Lower leg skin (tissue), 4 donors: ENCODE measurements around the gene LTB4R. TPM values are rescaled to one million over a fixed set of nuclear protein-coding genes. Genes with fewer than 3 reads are reported as not detected.
A peak's percentile ranks its signal among the peaks of the same experiment; 100 is the strongest.
"Not testable (repeated sequence)": the region's sequence is repeated elsewhere in the genome, so short reads cannot be mapped to it uniquely, and the experiment has no call there.

Experiments used
- DNase-seq, 2 donors: peaks; one replicate each; pipeline ENCODE4 v3.0.0-alpha.2; 2019; ENCODE audit warnings: low spot score in 2 of 2
- H3K4me3 ChIP-seq: fragments of 200-600 bp; sonication (generic); 2 replicates; pipeline ENCODE4 v1.5.1; 2017; ENCODE audit warnings: mild to moderate bottlenecking, low read depth; ENCODE audit not compliant: poor library complexity, severe bottlenecking
- POLR2A ChIP-seq, 2 donors: fragments of 450-650 bp; IDR thresholded peaks; one replicate each; pipeline ENCODE4 v1.6.1; 2016 to 2017; ENCODE audit warnings: antibody characterized with exemption in 2 of 2, mild to moderate bottlenecking in 1 of 2, moderate library complexity in 1 of 2
- WGBS, 2 donors: methylation state at CpG; one replicate each; pipeline ENCODE4 v1.1.5; 2018; 5-methylcytosine and 5-hydroxymethylcytosine counted together
- intact Hi-C: fragments of 100-400 bp; cut with DNase I; formaldehyde crosslinking; loops from one replicate; pipeline ENCODE4 v1.15.0; 2023; ENCODE audit warnings: low total_unique reads
- total RNA-seq, 4 donors: library from RNA; depleted of rRNA; stranded (reverse); fragments of >200 nt; gene quantifications; one replicate each; pipeline ENCODE4 v1.1.0, GENCODE V29; 2016
- TF ChIP-seq, protein P1 (sequence below), 3 donors: fragments of 450-650 bp; IDR thresholded peaks; one replicate each; pipeline ENCODE4 v1.5.1; 2016; ENCODE audit warnings: antibody characterized with exemption in 3 of 3, mild to moderate bottlenecking in 3 of 3, moderate library complexity in 2 of 3

LTB4R gene
- total RNA-seq, 4 donors from 2014 or later = 58.9 to 118 (median 70.9) TPM

DNA sequence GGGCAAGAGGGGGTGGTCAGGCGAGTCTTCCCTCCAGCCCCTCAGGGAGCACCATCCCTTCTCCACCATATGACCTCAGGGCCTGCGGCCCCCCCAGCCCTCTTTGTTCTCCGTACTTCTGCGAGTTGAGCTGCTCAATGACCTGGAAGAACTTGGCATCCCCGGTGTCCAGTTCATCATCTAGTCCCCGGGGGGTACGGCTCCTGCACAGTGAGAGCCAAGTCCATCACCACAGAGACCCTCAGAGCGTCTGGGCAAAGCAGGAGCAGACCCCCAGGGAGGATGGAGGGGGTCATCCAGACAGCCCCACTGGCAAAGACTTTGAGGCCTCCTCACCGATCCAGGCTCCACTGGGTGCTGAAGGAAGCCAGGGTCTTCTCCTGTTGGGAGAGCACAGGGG, 14.7 kb downstream of the LTB4R start:
- TF ChIP-seq, protein P1, sequence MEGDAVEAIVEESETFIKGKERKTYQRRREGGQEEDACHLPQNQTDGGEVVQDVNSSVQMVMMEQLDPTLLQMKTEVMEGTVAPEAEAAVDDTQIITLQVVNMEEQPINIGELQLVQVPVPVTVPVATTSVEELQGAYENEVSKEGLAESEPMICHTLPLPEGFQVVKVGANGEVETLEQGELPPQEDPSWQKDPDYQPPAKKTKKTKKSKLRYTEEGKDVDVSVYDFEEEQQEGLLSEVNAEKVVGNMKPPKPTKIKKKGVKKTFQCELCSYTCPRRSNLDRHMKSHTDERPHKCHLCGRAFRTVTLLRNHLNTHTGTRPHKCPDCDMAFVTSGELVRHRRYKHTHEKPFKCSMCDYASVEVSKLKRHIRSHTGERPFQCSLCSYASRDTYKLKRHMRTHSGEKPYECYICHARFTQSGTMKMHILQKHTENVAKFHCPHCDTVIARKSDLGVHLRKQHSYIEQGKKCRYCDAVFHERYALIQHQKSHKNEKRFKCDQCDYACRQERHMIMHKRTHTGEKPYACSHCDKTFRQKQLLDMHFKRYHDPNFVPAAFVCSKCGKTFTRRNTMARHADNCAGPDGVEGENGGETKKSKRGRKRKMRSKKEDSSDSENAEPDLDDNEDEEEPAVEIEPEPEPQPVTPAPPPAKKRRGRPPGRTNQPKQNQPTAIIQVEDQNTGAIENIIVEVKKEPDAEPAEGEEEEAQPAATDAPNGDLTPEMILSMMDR (IDR thresholded peaks at IDR 0.05) = no peak
- TF ChIP-seq POLR2A (IDR thresholded peaks at IDR 0.05) = no peak
- no peak for DNase-seq
- WGBS, 2 donors = 85% methylated on average over 9 of the region's 9 CpGs
- no peak overlapping the region for H3K4me3 ChIP-seq
- intact Hi-C loops = no loop called here

DNA sequence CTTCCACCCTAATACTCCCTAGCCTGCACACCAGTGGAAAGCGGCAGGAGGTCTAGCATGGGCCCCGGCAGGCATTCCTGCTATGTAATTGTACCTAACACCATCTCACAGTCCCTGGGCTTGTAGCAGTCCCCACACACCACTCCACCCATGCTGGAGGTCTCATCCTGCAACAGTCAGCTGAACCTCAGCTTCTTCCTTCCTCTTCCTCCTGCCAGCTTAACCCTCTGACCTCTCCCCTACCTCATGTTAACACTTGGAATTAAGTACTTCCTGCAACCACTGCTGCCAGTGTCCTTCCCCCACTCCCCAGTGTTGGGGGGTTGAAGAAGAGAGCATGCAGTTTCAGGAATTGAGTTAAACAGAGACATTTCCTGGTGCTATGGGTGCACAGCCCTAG, 16.0 kb downstream of the LTB4R start:
- no peak overlapping the region for H3K4me3 ChIP-seq
- intact Hi-C loops = no loop called here
- 89 to 100% methylated on average over 2 of the region's 2 CpGs for WGBS, 2 donors
- no peak for DNase-seq
- TF ChIP-seq, protein P1 (IDR thresholded peaks at IDR 0.05) = no peak
- TF ChIP-seq POLR2A (IDR thresholded peaks at IDR 0.05) = no peak

DNA sequence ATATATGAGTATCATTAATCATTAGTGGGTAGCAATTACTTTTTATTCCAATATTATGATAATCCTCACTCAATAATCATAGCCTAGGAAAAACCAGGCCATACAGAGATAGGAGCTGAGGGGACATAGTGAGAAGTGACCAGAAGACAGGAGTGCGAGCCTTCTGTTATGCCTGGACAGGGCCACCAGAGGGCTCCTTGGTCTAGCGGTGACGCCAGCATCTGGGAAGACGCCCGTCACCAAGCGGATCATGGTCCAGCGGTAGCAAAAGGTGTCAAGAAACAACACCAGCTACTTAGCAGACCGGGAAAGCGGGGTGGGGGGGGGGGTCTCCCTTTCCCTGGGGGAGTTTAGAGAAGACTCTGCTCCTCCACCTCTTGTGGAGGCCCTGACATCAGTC, 16.6 kb downstream of the LTB4R start:
- peak in 1 of 2 donors; percentile 92 for DNase-seq
- WGBS, 2 donors = 7 to 9% methylated on average over 9 of the region's 9 CpGs

DNA sequence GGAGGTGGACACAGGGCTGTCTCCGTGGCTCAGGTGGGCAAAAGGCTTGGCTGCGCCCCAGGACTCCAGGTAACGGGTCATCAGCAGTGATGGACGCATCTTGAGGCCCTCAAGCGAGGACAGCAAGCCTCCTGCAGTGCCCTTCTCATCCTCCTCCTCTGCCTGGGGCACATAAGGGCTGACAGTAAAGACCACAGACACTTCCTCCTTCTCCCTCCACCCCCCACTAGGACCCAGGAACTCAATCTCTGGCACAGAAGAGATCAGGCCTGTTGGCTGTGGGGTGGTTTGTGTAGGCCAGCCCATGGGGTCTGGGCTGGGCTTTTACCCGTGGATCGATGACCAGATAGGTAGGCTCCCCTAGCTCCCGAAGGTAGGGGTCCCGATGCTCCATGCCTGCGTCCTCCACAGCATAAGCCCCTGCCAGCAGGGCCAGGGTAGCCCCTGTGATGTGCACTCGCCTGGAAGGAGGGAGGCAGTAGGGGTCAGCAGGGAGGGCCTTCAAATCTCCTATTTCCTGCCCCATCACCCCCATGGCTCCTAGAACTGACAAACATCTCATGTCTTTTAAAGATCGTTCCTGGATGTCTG, 17.9 kb downstream of the LTB4R start:
- DNase-seq = no peak
- no peak overlapping the region for H3K4me3 ChIP-seq
- TF ChIP-seq POLR2A (IDR thresholded peaks at IDR 0.05) = no peak
- intact Hi-C loops = no loop called here
- 90 to 93% methylated on average over 11 to 12 of the region's 12 CpGs for WGBS, 2 donors

More for the DNA sequence above, 16.6 kb downstream of the LTB4R start:
- intact Hi-C loops, H3K4me3 ChIP-seq: not testable (repeated sequence)

DNA sequence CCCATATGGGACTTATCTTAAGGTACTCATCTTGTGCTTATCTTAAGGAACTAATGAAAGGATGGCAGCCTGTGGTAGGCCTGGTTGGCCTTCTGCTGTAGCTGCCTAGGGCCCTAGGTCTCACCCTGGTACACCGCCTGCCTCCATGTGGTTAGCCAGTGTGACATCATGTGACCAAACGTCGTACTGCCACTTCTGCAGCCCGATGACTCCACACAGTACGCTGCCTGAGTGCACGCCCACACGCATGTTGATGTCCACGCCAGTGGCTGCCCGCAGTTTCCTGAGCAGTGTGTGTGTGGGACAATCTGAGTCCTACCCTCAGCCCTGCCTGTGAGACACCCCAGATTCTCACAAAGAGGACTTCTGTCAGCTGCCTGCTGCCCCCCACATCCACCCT, 18.4 kb downstream of the LTB4R start:
- intact Hi-C loops = no loop called here
- H3K4me3 ChIP-seq = no peak overlapping the region
- TF ChIP-seq POLR2A (IDR thresholded peaks at IDR 0.05) = no peak
- TF ChIP-seq, protein P1 (IDR thresholded peaks at IDR 0.05) = no peak
- WGBS, 2 donors = 72 to 88% methylated on average over 9 of the region's 9 CpGs
- DNase-seq = peak in 1 of 2 donors; percentile 93

DNA sequence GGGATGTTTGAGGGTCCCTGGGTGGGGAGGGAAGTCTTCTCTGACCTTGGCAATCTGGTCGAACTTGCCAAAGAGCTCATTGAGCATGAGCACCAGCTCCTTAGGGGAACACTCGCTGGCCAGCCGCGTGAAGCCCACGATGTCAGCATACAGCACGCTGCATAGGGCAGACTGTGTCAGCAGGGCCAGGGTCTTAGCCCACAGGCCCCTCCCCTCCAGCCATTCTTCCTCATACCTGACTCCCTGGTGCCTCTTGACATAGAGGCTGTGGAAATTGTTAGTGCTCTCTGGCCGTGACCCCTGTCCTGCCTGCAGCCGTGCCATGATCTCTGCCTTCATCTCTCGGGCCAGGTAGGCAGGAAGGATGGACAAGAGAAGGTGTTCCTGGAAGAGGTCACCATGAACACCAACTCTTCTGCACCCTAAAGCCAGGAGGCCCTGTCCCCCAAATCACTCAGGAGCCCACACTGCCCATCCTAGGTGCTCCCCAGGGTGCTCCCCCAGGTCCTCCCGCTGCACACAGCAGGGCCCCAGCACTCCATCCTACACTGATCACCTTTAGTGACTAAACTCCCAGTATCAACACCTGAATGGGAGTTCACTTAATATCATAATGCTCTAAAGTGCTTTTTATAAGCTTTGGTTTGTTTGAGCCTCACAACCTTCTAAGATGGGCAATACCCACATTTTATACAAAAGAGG, 19.8 kb downstream of the LTB4R start:
- no peak overlapping the region for H3K4me3 ChIP-seq
- DNase-seq = no peak
- intact Hi-C loops = no loop called here
- WGBS, 2 donors = 94 to 96% methylated on average over 7 to 9 of the region's 10 CpGs
- no peak for TF ChIP-seq POLR2A (IDR thresholded peaks at IDR 0.05)
- TF ChIP-seq, protein P1 (IDR thresholded peaks at IDR 0.05) = no peak
